Medulla oblongata (tissue), 1 donor: ENCODE measurements around the gene CYBA.
"Not testable (repeated sequence)": the region's sequence is repeated elsewhere in the genome, so short reads cannot be mapped to it uniquely, and the experiment has no call there.

ENCODE experiments used
- DNase-seq: peaks from one replicate; pipeline ENCODE4 v3.0.0-alpha.2; 2015; ENCODE audit errors: extremely low spot score

CYBA gene

GRCh38 chr16:88686439-88687253 lies 35.8 kb upstream of the CYBA start, which contains the start of gene SNAI3:
Gene SNAI3 (minus strand): TSS chr16:88686507. CDS start chr16:88686406, 101 bp downstream.
- DNase-seq, result peak; percentile 60

- DNase-seq, result no peak
Observed at GRCh38 chr16:88686062-88686438, 35.2 kb upstream of the CYBA start.

- no peak for DNase-seq
Observed at GRCh38 chr16:88685156-88686061, 34.6 kb upstream of the CYBA start.

GRCh38 chr16:88684569-88685155 lies 33.8 kb upstream of the CYBA start:
- no peak for DNase-seq

GRCh38 chr16:88681709-88682451 lies 31.0 kb upstream of the CYBA start:
- DNase-seq, result peak; percentile 84

- no peak for DNase-seq
Observed at GRCh38 chr16:88681084-88681680, 30.3 kb upstream of the CYBA start.

- DNase-seq, result no peak
Observed at GRCh38 chr16:88680554-88681083, 29.8 kb upstream of the CYBA start.

GRCh38 chr16:88678224-88678979 lies 27.5 kb upstream of the CYBA start:
- DNase-seq, result no peak

- DNase-seq, result no peak
Observed at GRCh38 chr16:88677721-88678120, 26.9 kb upstream of the CYBA start.

- no peak for DNase-seq
Observed at GRCh38 chr16:88676502-88677242, 25.8 kb upstream of the CYBA start.

GRCh38 chr16:88673716-88674379 lies 23.0 kb upstream of the CYBA start:
- no peak for DNase-seq

- DNase-seq, result no peak
Observed at GRCh38 chr16:88672776-88673175, 21.9 kb upstream of the CYBA start.

GRCh38 chr16:88671806-88672205 lies 21.0 kb upstream of the CYBA start:
- DNase-seq, result no peak

- DNase-seq, result no peak
Observed at GRCh38 chr16:88669980-88670379, 19.1 kb upstream of the CYBA start.

- not testable (repeated sequence) for DNase-seq
Observed at GRCh38 chr16:88669493-88669892, 18.6 kb upstream of the CYBA start.

- DNase-seq, result no peak
Observed at GRCh38 chr16:88667461-88667860, 16.6 kb upstream of the CYBA start.

GRCh38 chr16:88665570-88665969 lies 14.7 kb upstream of the CYBA start:
- no peak for DNase-seq

- no peak for DNase-seq
Observed at GRCh38 chr16:88665148-88665547, 14.3 kb upstream of the CYBA start.
